PFSK-1 (cell line): Measurements from ENCODE around the gene SIPA1L3.

ENCODE experiments used
- POLR2AphosphoS5 ChIP-seq: IDR thresholded peaks from 2 replicates; pipeline ENCODE4 v1.6.1; 2012; ENCODE audit warnings: low read depth, mild to moderate bottlenecking, control low read depth, low read length, moderate library complexity
- TAF1 ChIP-seq: IDR thresholded peaks from 2 replicates; pipeline ENCODE4 v1.6.1; 2012; ENCODE audit warnings: low read length, control low read depth, borderline replicate concordance; ENCODE audit not compliant: insufficient read depth

DNA sequence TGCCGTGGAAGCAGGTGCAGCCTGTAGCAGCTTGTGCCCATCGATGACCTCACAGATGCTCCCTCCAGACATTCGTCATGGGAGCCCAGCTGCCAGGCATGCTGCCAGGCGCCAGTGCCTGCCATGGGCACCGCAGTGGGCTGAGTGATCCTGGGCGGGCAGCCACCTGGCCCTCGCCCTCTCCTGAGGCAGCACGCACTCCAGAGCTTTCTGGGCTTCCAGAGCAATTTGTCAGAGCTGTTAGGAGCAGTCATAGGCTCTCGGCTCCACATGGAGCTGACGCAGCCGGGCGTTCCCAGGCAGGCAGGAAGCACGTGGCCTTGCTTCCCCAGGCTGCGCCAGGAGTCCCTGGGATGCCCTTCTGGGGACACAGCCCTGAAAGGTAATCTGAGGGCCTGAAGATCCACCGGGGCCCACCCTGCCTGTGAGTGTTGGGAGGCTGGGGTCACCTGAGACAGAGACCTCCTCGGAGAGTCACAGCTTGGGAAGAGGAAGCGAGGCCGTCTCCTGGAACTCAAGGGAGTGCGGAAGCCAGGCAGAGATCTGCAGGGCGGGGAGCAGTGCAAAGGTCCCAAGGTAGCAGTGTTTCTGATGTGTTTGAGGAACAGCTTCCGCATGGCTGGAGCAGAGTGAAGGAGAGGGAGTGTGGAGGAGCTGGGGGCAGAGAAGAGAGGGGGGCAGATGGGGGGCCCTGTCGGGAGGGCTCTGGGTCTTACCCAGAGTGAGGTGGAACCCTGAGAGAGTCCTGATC is 266.5 kb downstream of the SIPA1L3 start:
- TF ChIP-seq TAF1 (no peak), POLR2AphosphoS5 (no peak)
